HCT116 (cell line): ENCODE measurements around the gene NNAT. TPM values are rescaled to one million over a fixed set of nuclear protein-coding genes. Genes with fewer than 3 reads are reported as not detected.

Source experiments
- ATAC-seq: fragments of 200-7000 bp; cut with Tn5 transposase; 2 replicates; pipeline ENCODE4 v1.9.1; 2020; ENCODE audit warnings: mild to moderate bottlenecking, moderate library complexity
- BruUV-seq: library from RNA; stranded (reverse); fragments of 400-500 nt; replicated peaks from 2 replicates; lab custom pipeline; 2021; lab: Mats Ljungman, UMichigan
- CTCF ChIA-PET: fragments of 300-600 bp; sonication (Branson Sonifier 250); formaldehyde crosslinking; loops from one replicate; lab custom pipeline; 2021; ENCODE audit warnings: antibody characterized with exemption; lab: Charles Lee
- POLR2A ChIA-PET: fragments of 300-600, 350-600 bp; sonication (Branson Sonifier 250); formaldehyde crosslinking; loops from one replicate; lab custom pipeline; 2021; ENCODE audit warnings: antibody characterized with exemption; lab: Charles Lee
- RAD21 ChIA-PET, 2 experiments: fragments of 300-600 bp; sonication (Branson Sonifier 250); formaldehyde crosslinking; loops; one replicate each; lab custom pipeline; 2023; ENCODE audit warnings: low total read pairs in 2 of 2; ENCODE audit not compliant: uncharacterized antibody in 2 of 2, unreplicated experiment in 2 of 2, low non-redundant PET in 1 of 2; lab: Charles Lee
- DNase-seq: peaks from one replicate; pipeline ENCODE4 v3.0.0-alpha.2; 2010; ENCODE audit warnings: low read depth, low spot score
- H2AFZ ChIP-seq: fragments of 200-600 bp; shearing (Covaris generic), sonication (generic); 2 replicates; pipeline ENCODE4 v1.6.1; 2017; ENCODE audit warnings: low read depth, mixed run types, mixed read lengths, antibody characterized with exemption, low read length; ENCODE audit not compliant: poor library complexity, severe bottlenecking
- H3K27ac ChIP-seq: 2 replicates; pipeline ENCODE4 v1.5.1; 2012; ENCODE audit warnings: low read depth, low read length
- H3K27me3 ChIP-seq: fragments of 200-600 bp; sonication (generic); 2 replicates; pipeline ENCODE4 v1.6.1; 2016; ENCODE audit warnings: mixed run types, low read length, mixed read lengths; ENCODE audit not compliant: insufficient read depth
- H3K36me3 ChIP-seq, 2 experiments: fragments of 200-500 bp in 1 of 2; fragments of 200-600 bp in 1 of 2; sonication (Bioruptor generic) in 1 of 2; sonication (generic) in 1 of 2; 2 replicates each; pipeline versions ENCODE4 v1.5.1 to v1.6.1; 2014 to 2016; ENCODE audit warnings: low read length in 2 of 2, inconsistent platforms in 1 of 2, mixed read lengths in 1 of 2, mixed run types in 1 of 2; ENCODE audit not compliant: insufficient read depth in 2 of 2, control insufficient read depth in 1 of 2
- H3K4me1 ChIP-seq, 2 experiments: fragments of 200-600 bp in 1 of 2; sonication (generic) in 1 of 2; 2 replicates each; pipeline versions ENCODE4 v1.5.1 to v1.6.1; 2012 to 2017; ENCODE audit warnings: low read length in 2 of 2, inconsistent platforms in 1 of 2, mild to moderate bottlenecking in 1 of 2, mixed read lengths in 1 of 2, mixed run types in 1 of 2, moderate library complexity in 1 of 2; ENCODE audit not compliant: insufficient read depth in 2 of 2, control insufficient read depth in 1 of 2
- H3K4me2 ChIP-seq: fragments of 200-600 bp; sonication (generic); 2 replicates; pipeline ENCODE4 v1.6.1; 2017; ENCODE audit warnings: mixed run types, low read length, mixed read lengths
- H3K4me3 ChIP-seq, 2 experiments: fragments of 200-600 bp in 1 of 2; sonication (generic) in 1 of 2; replicated peaks in 1 of 2; 2 replicates each; pipeline ENCODE4 v1.5.1; 2011 to 2016; ENCODE audit warnings: low read length in 2 of 2, control low read depth in 1 of 2, low read depth in 1 of 2, mild to moderate bottlenecking in 1 of 2, mixed read lengths in 1 of 2, mixed run types in 1 of 2
- H3K79me2 ChIP-seq: fragments of 200-600 bp; sonication (generic); 2 replicates; pipeline ENCODE4 v1.6.1; 2017; ENCODE audit warnings: mild to moderate bottlenecking, mixed run types, low read length, moderate library complexity, mixed read lengths; ENCODE audit not compliant: insufficient read depth
- H3K9ac ChIP-seq: fragments of 200-600 bp; sonication (generic); 2 replicates; pipeline ENCODE4 v1.6.1; 2016; ENCODE audit warnings: low read length, mixed read lengths
- H3K9me2 ChIP-seq: fragments of 200-600 bp; sonication (generic), shearing (Covaris generic); 2 replicates; pipeline ENCODE4 v1.6.1; 2017; ENCODE audit warnings: mixed run types, mild to moderate bottlenecking, moderate library complexity; ENCODE audit not compliant: insufficient read depth
- H3K9me3 ChIP-seq, 2 experiments: fragments of 200-500 bp in 1 of 2; fragments of 200-600 bp in 1 of 2; sonication (Bioruptor generic) in 1 of 2; sonication (generic) in 1 of 2; 2 replicates each; pipeline ENCODE4 v1.6.1; 2014 to 2017; ENCODE audit warnings: low read length in 2 of 2, mixed read lengths in 2 of 2, inconsistent platforms in 1 of 2, low read depth in 1 of 2, mild to moderate bottlenecking in 1 of 2, mixed run types in 1 of 2, moderate library complexity in 1 of 2; ENCODE audit not compliant: control insufficient read depth in 1 of 2, insufficient read depth in 1 of 2
- H4K20me1 ChIP-seq: fragments of 200-600 bp; sonication (generic), shearing (Covaris generic); 2 replicates; pipeline ENCODE4 v1.6.1; 2017; ENCODE audit warnings: mixed run types, mild to moderate bottlenecking, moderate library complexity; ENCODE audit not compliant: insufficient read depth
- EGR1 ChIP-seq: IDR thresholded peaks from 2 replicates; pipeline ENCODE4 v1.6.1; 2012; ENCODE audit warnings: low read depth
- EZH2 ChIP-seq: fragments of 200-600 bp; sonication (generic); IDR thresholded peaks from 2 replicates; pipeline ENCODE4 v1.6.1; 2017; ENCODE audit warnings: antibody characterized with exemption, mixed run types
- POLR2AphosphoS5 ChIP-seq: IDR thresholded peaks from 2 replicates; pipeline ENCODE4 v1.6.1; 2011; ENCODE audit warnings: mild to moderate bottlenecking, low read depth, low read length, moderate library complexity
- SRF ChIP-seq: IDR thresholded peaks from 2 replicates; pipeline ENCODE4 v1.6.1; 2012; ENCODE audit warnings: low read depth
- TCF7L2 ChIP-seq: IDR thresholded peaks from 2 replicates; pipeline ENCODE4 v1.7.0; 2011; ENCODE audit warnings: borderline replicate concordance, inconsistent platforms; ENCODE audit not compliant: insufficient read depth, insufficient read length; ENCODE audit errors: extremely low read depth
- intact Hi-C: fragments of 100-400 bp; cut with micrococcal nuclease; formaldehyde crosslinking; loops from 2 replicates; pipeline ENCODE4 v1.10.0; 2022
- total RNA-seq: library from RNA; stranded (reverse); gene quantifications from one replicate; pipeline ENCODE4 v1.2.1, GENCODE V29; 2021; ENCODE audit not compliant: unreplicated experiment
- TF ChIP-seq, protein P1 (sequence below), 3 experiments: fragments of 200-600 bp in 1 of 3; sonication (generic) in 1 of 3; IDR thresholded peaks in 2 of 3; conservative IDR thresholded peaks in 1 of 3; 2 replicates each; pipeline ENCODE4 v1.5.1; 2012 to 2017; ENCODE audit warnings: low read depth in 2 of 3, low read length in 2 of 3, antibody characterized with exemption in 1 of 3, borderline replicate concordance in 1 of 3, control low read depth in 1 of 3, mild to moderate bottlenecking in 1 of 3, mixed read lengths in 1 of 3, mixed run types in 1 of 3, moderate library complexity in 1 of 3; ENCODE audit not compliant: insufficient read depth in 1 of 3
- TF ChIP-seq, protein P2 (sequence below): IDR thresholded peaks from 2 replicates; pipeline ENCODE4 v1.6.1; 2012
- TF ChIP-seq, protein P3 (sequence below): IDR thresholded peaks from 2 replicates; pipeline ENCODE4 v1.6.1; 2011; ENCODE audit warnings: mild to moderate bottlenecking, low read length, moderate library complexity; ENCODE audit not compliant: insufficient replicate concordance; ENCODE audit errors: extremely low read depth
- TF ChIP-seq, protein P4 (sequence below): IDR thresholded peaks from 2 replicates; pipeline ENCODE4 v1.6.1; 2012

The NNAT gene
- total RNA-seq, 1 experiment from 2014 or later, result not detected

DNA sequence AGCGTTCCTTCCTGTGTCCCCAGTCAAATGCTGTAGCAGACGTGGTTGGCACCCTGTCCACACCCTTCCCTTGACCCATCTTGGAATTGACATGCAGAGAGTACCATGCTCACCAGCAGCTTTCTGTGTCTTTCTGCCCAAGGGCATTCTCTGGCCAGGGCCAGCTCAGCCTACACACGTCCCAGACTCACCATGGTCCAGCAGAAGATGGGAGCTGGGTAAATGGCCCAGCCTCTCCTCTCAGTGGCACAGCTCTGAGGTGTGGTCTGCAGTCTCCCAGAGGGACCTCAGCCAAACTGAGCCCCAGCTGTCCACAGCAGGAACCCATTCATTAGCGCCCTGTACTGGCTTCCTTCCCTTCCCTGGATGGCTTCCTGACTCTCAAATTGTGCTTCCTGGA is 37.7 kb downstream of the NNAT start:
- Histone ChIP-seq H3K4me1 (no peaks in the 10 kb centered on the region), H3K79me2 (no peaks in the 10 kb centered on the region), H2AFZ (no peak overlapping the region), H3K36me3 (no peaks in the 10 kb centered on the region), H3K9me2 (no peaks in the 10 kb centered on the region), H4K20me1 (no peaks in the 10 kb centered on the region), H3K27me3 (no peaks in the 10 kb centered on the region), H3K9me3 (no peaks in the 10 kb centered on the region), H3K4me3 (no peak overlapping the region), H3K9ac (no peak overlapping the region), H3K4me2 (no peak overlapping the region), H3K27ac (no peak overlapping the region)
- CTCF ChIA-PET, result no interaction called here
- POLR2A ChIA-PET, result no interaction called here
- no peak for ATAC-seq
- no TSS peak for BruUV-seq
- no peak for DNase-seq
- RAD21 ChIA-PET, result no interaction called here
- no peak for TF ChIP-seq TCF7L2
- no peak for TF ChIP-seq EZH2
- no peak for TF ChIP-seq EGR1
- TF ChIP-seq, protein P1, sequence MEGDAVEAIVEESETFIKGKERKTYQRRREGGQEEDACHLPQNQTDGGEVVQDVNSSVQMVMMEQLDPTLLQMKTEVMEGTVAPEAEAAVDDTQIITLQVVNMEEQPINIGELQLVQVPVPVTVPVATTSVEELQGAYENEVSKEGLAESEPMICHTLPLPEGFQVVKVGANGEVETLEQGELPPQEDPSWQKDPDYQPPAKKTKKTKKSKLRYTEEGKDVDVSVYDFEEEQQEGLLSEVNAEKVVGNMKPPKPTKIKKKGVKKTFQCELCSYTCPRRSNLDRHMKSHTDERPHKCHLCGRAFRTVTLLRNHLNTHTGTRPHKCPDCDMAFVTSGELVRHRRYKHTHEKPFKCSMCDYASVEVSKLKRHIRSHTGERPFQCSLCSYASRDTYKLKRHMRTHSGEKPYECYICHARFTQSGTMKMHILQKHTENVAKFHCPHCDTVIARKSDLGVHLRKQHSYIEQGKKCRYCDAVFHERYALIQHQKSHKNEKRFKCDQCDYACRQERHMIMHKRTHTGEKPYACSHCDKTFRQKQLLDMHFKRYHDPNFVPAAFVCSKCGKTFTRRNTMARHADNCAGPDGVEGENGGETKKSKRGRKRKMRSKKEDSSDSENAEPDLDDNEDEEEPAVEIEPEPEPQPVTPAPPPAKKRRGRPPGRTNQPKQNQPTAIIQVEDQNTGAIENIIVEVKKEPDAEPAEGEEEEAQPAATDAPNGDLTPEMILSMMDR (IDR thresholded peaks at IDR 0.05 in 2 of 3, conservative IDR thresholded peaks at IDR 0.05 in 1 of 3; ENCODE audit: borderline replicate concordance in 1 of 3, insufficient read depth in 1 of 3, low read depth in 2 of 3, low read length in 2 of 3), result no peak
- TF ChIP-seq SRF, result no peak
- TF ChIP-seq POLR2AphosphoS5, result no peak
- TF ChIP-seq, protein P2, sequence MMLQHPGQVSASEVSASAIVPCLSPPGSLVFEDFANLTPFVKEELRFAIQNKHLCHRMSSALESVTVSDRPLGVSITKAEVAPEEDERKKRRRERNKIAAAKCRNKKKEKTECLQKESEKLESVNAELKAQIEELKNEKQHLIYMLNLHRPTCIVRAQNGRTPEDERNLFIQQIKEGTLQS, result no peak
- TF ChIP-seq, protein P3, sequence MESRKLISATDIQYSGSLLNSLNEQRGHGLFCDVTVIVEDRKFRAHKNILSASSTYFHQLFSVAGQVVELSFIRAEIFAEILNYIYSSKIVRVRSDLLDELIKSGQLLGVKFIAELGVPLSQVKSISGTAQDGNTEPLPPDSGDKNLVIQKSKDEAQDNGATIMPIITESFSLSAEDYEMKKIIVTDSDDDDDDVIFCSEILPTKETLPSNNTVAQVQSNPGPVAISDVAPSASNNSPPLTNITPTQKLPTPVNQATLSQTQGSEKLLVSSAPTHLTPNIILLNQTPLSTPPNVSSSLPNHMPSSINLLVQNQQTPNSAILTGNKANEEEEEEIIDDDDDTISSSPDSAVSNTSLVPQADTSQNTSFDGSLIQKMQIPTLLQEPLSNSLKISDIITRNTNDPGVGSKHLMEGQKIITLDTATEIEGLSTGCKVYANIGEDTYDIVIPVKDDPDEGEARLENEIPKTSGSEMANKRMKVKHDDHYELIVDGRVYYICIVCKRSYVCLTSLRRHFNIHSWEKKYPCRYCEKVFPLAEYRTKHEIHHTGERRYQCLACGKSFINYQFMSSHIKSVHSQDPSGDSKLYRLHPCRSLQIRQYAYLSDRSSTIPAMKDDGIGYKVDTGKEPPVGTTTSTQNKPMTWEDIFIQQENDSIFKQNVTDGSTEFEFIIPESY, result no peak
- TF ChIP-seq, protein P4, sequence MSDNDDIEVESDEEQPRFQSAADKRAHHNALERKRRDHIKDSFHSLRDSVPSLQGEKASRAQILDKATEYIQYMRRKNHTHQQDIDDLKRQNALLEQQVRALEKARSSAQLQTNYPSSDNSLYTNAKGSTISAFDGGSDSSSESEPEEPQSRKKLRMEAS, result no peak
- intact Hi-C loops, result no loop called here
